ENCODE data around the gene NUDT14.

DNA sequence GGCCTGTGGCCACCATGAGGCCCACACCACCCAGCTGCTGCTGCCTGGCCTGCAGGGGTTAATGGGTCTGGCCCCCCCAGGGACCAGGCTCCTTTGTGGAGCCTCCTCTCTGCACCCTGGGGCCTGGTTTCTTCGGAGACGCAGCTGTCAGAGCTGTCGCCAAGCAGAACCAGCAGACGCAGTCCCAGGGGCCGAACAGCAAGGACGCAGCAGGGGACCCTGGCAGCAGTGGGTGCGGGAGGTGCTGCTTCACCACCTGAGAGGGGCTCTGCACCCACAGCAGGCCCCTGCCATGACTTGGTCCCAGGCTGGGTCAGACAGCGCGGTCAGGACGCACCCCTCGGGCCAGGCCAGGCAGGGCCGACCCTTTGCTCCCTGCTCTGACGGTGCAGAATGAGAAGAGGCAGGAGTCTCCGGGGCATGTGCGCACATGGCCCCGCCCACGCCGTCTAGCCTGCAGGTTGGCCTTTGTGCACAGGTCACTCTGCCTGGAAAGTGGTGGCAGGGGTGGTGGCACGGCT, 43.0 kb downstream of the NUDT14 start:
- TF ChIP-seq, protein P1, sequence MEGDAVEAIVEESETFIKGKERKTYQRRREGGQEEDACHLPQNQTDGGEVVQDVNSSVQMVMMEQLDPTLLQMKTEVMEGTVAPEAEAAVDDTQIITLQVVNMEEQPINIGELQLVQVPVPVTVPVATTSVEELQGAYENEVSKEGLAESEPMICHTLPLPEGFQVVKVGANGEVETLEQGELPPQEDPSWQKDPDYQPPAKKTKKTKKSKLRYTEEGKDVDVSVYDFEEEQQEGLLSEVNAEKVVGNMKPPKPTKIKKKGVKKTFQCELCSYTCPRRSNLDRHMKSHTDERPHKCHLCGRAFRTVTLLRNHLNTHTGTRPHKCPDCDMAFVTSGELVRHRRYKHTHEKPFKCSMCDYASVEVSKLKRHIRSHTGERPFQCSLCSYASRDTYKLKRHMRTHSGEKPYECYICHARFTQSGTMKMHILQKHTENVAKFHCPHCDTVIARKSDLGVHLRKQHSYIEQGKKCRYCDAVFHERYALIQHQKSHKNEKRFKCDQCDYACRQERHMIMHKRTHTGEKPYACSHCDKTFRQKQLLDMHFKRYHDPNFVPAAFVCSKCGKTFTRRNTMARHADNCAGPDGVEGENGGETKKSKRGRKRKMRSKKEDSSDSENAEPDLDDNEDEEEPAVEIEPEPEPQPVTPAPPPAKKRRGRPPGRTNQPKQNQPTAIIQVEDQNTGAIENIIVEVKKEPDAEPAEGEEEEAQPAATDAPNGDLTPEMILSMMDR (IDR thresholded peaks at IDR 0.05; ENCODE audit: poor library complexity, severe bottlenecking): no peak
- no peak for TF ChIP-seq EZH2 (IDR thresholded peaks at IDR 0.05; ENCODE audit: borderline replicate concordance, insufficient read depth, low read length, poor library complexity, severe bottlenecking)
- no peak for TF ChIP-seq POLR2AphosphoS5 (IDR thresholded peaks at IDR 0.05)
- no peak for TF ChIP-seq MXI1 (conservative IDR thresholded peaks at IDR 0.05; ENCODE audit: poor library complexity, severe bottlenecking)
- TF ChIP-seq, protein P2, sequence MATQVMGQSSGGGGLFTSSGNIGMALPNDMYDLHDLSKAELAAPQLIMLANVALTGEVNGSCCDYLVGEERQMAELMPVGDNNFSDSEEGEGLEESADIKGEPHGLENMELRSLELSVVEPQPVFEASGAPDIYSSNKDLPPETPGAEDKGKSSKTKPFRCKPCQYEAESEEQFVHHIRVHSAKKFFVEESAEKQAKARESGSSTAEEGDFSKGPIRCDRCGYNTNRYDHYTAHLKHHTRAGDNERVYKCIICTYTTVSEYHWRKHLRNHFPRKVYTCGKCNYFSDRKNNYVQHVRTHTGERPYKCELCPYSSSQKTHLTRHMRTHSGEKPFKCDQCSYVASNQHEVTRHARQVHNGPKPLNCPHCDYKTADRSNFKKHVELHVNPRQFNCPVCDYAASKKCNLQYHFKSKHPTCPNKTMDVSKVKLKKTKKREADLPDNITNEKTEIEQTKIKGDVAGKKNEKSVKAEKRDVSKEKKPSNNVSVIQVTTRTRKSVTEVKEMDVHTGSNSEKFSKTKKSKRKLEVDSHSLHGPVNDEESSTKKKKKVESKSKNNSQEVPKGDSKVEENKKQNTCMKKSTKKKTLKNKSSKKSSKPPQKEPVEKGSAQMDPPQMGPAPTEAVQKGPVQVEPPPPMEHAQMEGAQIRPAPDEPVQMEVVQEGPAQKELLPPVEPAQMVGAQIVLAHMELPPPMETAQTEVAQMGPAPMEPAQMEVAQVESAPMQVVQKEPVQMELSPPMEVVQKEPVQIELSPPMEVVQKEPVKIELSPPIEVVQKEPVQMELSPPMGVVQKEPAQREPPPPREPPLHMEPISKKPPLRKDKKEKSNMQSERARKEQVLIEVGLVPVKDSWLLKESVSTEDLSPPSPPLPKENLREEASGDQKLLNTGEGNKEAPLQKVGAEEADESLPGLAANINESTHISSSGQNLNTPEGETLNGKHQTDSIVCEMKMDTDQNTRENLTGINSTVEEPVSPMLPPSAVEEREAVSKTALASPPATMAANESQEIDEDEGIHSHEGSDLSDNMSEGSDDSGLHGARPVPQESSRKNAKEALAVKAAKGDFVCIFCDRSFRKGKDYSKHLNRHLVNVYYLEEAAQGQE (IDR thresholded peaks at IDR 0.05; ENCODE audit: borderline replicate concordance): no peak
- TF ChIP-seq RAD21 (conservative IDR thresholded peaks at IDR 0.05): no peak
- TF ChIP-seq TAF1 (IDR thresholded peaks at IDR 0.05; ENCODE audit: low read depth): no peak
- no peak for TF ChIP-seq EP300 (conservative IDR thresholded peaks at IDR 0.05; ENCODE audit: poor library complexity, severe bottlenecking)

Data from neural cell (in vitro differentiated cells).